Ectodermal cell (in vitro differentiated cells): Measurements from ENCODE around the gene DGCR8.

Source experiments
- H3K27ac ChIP-seq: 2 replicates; pipeline ENCODE4 v1.7.0; 2013; ENCODE audit warnings: mild to moderate bottlenecking, low read depth, low read length; ENCODE audit not compliant: insufficient read depth, poor library complexity, severe bottlenecking
- H3K27me3 ChIP-seq: 2 replicates; pipeline ENCODE4 v1.7.0; 2013; ENCODE audit warnings: mild to moderate bottlenecking, low read length; ENCODE audit not compliant: insufficient read depth, control insufficient read depth, poor library complexity, severe bottlenecking
- H3K36me3 ChIP-seq: one replicate; pipeline ENCODE4 v1.7.0; 2013; ENCODE audit warnings: low read length; ENCODE audit not compliant: control insufficient read depth, insufficient read depth
- H3K4me1 ChIP-seq: one replicate; pipeline ENCODE4 v1.7.0; 2013; ENCODE audit warnings: low read length; ENCODE audit not compliant: control insufficient read depth, insufficient read depth
- H3K4me3 ChIP-seq: 2 replicates; pipeline ENCODE4 v1.7.0; 2013; ENCODE audit warnings: low read depth, low read length, control low read depth; ENCODE audit not compliant: insufficient read depth
- H3K9me3 ChIP-seq: 2 replicates; pipeline ENCODE4 v1.7.0; 2013; ENCODE audit warnings: mild to moderate bottlenecking, low read length, moderate library complexity; ENCODE audit not compliant: control insufficient read depth
- WGBS, 2 experiments: methylation state at CpG; one replicate each; pipeline ENCODE4 v1.1.7; 2013; ENCODE audit warnings: missing lambda C conversion rate in 2 of 2; 5-methylcytosine and 5-hydroxymethylcytosine counted together

Gene DGCR8

DNA sequence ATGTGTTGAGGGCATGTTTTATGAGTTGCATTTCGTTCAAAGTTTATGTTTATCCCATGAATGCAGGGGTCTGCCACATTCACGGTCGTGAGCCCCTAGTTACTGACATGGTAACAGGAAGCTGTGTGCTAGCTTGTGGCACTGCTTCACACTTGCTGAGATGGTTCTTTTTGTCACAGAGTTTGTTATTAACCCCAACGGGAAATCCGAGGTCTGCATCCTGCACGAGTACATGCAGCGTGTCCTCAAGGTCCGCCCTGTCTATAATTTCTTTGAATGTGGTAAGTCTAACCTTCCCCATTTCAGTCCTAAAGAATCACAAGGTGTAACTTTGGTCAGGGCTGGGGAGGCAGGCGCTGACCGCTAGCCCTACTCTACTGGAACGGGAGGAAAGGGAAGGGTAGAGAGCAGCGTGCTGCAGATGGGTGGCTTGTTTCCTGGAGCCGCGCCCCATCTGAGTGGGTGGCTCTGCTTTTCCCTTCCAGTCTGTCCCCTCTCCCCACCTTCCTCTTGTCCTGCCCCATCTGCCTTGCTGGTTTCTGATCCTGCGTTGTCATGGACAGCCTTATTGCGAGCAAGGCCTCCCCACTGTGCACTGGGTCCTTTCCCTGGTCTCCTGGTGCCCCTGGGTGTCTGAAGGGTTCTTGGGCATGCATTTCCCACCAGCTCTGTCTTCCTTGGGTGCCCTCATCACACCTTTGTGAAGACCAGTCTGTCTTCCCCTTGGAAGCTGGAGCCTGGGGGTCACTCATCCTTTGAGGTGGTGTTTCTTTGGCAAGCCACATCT is 11.8 kb downstream of the DGCR8 start:
- 98% methylated on average over 16 of the region's 16 CpGs for WGBS, 2 experiments
- no peaks in the 10 kb centered on the region for H3K9me3 ChIP-seq
- no peak overlapping the region for H3K4me3 ChIP-seq
- no peaks in the 10 kb centered on the region for H3K27me3 ChIP-seq
- H3K4me1 ChIP-seq = no peaks in the 10 kb centered on the region
- H3K36me3 ChIP-seq = peaks cover 96% of the 10 kb centered on the region
- H3K27ac ChIP-seq = no peak overlapping the region

GRCh38 chr22:20092477-20092854 is 12.4 kb downstream of the DGCR8 start:
- H3K4me3 ChIP-seq = no peak overlapping the region
- no peaks in the 10 kb centered on the region for H3K4me1 ChIP-seq
- no peaks in the 10 kb centered on the region for H3K27me3 ChIP-seq
- 94 to 96% methylated on average over 11 of the region's 11 CpGs for WGBS, 2 experiments
- no peak overlapping the region for H3K27ac ChIP-seq
- H3K36me3 ChIP-seq = peaks cover 95% of the 10 kb centered on the region
- no peaks in the 10 kb centered on the region for H3K9me3 ChIP-seq

- no peaks in the 10 kb centered on the region for H3K27me3 ChIP-seq
- H3K9me3 ChIP-seq = no peaks in the 10 kb centered on the region
- no peak overlapping the region for H3K27ac ChIP-seq
- H3K4me3 ChIP-seq = no peak overlapping the region
- peaks cover 89% of the 10 kb centered on the region for H3K36me3 ChIP-seq
- 94 to 96% methylated on average over 13 of the region's 13 CpGs for WGBS, 2 experiments
- H3K4me1 ChIP-seq = no peaks in the 10 kb centered on the region
Measured at GRCh38 chr22:20093418-20094196, 13.6 kb downstream of the DGCR8 start.

- H3K27ac ChIP-seq = no peak overlapping the region
- H3K36me3 ChIP-seq = peaks cover 89% of the 10 kb centered on the region
- no peaks in the 10 kb centered on the region for H3K27me3 ChIP-seq
- H3K9me3 ChIP-seq = no peaks in the 10 kb centered on the region
- 94 to 95% methylated on average over 15 of the region's 15 CpGs for WGBS, 2 experiments
- H3K4me3 ChIP-seq = no peak overlapping the region
- H3K4me1 ChIP-seq = no peaks in the 10 kb centered on the region
Measured at GRCh38 chr22:20094197-20094807, 14.3 kb downstream of the DGCR8 start.

DNA sequence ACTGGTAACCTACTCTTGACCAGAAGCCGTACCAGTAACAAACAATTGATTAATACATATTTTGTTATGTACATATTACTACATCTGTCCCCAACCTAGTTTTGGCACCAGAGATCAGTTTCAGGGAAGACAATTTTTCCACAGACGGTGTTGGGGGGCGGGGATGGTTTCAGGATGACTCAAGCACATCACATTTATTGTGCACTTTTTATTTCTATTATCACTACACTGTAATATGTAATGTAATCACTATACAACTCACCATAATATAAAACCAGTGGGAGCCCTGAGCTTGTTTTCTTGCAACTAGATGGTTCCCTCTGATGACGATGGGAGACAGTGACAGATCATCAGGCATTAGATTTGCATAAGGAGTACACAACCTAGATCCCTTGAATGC is 15.5 kb downstream of the DGCR8 start:
- Histone ChIP-seq H3K27me3 (no peaks in the 10 kb centered on the region), H3K4me3 (no peak overlapping the region), H3K9me3 (no peaks in the 10 kb centered on the region), H3K27ac (no peak overlapping the region), H3K4me1 (no peaks in the 10 kb centered on the region), H3K36me3 (peaks cover 88% of the 10 kb centered on the region)
- 87 to 100% methylated on average over 3 to 4 of the region's 4 CpGs for WGBS, 2 experiments

GRCh38 chr22:20096574-20097420 is 16.8 kb downstream of the DGCR8 start:
- no peaks in the 10 kb centered on the region for H3K27me3 ChIP-seq
- no peak overlapping the region for H3K27ac ChIP-seq
- WGBS, 2 experiments = 90 to 100% methylated on average over 2 of the region's 2 CpGs
- no peaks in the 10 kb centered on the region for H3K9me3 ChIP-seq
- H3K36me3 ChIP-seq = peaks cover 81% of the 10 kb centered on the region
- H3K4me1 ChIP-seq = no peaks in the 10 kb centered on the region
- H3K4me3 ChIP-seq = no peak overlapping the region

- no peak overlapping the region for H3K4me3 ChIP-seq
- H3K27me3 ChIP-seq = no peaks in the 10 kb centered on the region
- peaks cover 60% of the 10 kb centered on the region for H3K36me3 ChIP-seq
- H3K9me3 ChIP-seq = no peaks in the 10 kb centered on the region
- H3K27ac ChIP-seq = no peak overlapping the region
- no peaks in the 10 kb centered on the region for H3K4me1 ChIP-seq
- 97 to 98% methylated on average over 6 of the region's 6 CpGs for WGBS, 2 experiments
Measured at GRCh38 chr22:20099099-20099711, 19.2 kb downstream of the DGCR8 start.

DNA sequence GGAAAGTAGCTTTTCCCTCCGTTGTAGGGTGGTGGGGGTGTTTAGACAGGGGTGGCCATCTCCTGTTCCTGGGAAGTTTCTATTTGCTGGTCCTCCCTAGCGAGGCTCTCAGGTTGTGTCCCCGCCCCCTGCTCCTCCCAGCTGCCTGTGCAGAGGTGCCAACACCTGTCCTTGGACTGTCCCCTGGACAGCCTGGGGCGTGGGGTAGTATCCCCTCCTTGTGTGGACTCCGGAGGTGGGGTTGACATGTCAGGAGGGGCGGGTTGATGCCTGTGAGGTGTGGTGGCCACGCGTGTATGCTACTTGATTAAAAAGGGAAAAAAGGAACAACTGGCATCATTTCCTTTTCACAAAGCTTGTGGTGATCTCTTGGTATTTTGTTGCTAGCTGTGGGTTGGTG is 21.6 kb downstream of the DGCR8 start:
- Histone ChIP-seq H3K27me3 (no peaks in the 10 kb centered on the region), H3K36me3 (peaks cover 60% of the 10 kb centered on the region), H3K4me3 (no peak overlapping the region), H3K27ac (no peak overlapping the region), H3K4me1 (no peaks in the 10 kb centered on the region), H3K9me3 (no peaks in the 10 kb centered on the region)
- 93 to 98% methylated on average over 8 of the region's 8 CpGs for WGBS, 2 experiments

DNA sequence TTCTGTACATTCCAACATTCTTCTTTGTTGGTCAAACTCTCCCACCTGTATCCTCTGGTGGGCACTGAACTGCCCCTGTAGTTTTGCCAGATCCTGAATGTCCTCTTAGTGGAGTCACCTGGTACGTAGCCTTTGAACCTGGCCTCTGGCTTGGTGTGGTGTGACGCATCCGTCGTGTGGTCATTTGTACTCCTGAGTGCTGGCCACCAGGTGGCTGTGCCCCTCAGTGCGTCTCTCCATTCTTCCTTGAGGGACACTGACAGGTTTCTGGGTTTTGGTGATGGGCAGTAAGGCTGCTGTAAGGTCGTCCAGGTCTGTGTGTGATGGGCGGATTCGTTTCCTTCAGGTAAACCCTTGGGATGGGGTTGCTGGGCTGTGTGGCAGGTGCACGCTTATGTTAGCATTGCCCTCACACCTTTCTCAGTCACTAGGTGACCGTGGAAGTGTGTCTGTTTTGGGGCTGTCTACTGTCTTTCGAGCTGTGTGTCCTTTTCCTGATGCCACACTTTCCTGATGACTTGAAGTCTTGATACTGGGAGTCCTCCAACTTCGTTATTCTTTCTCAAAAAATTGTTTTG is 22.3 kb downstream of the DGCR8 start:
- Histone ChIP-seq H3K27ac (no peak overlapping the region), H3K36me3 (peaks cover 58% of the 10 kb centered on the region), H3K9me3 (no peaks in the 10 kb centered on the region), H3K4me3 (no peak overlapping the region), H3K27me3 (no peaks in the 10 kb centered on the region), H3K4me1 (no peaks in the 10 kb centered on the region)
- WGBS, 2 experiments = 94 to 95% methylated on average over 12 of the region's 12 CpGs
